LNCaP clone FGC (cell line): Measurements from ENCODE around the gene TFE3.

Experiments used
- DNase-seq: peaks from one replicate; pipeline ENCODE4 v3.0.0-alpha.2; 2011; ENCODE audit warnings: low read depth
- H3K4me3 ChIP-seq: 2 replicates; pipeline ENCODE4 v1.5.1; 2011; ENCODE audit warnings: mild to moderate bottlenecking, low read depth, low read length, control low read depth
- TF ChIP-seq, protein P1 (sequence below): IDR thresholded peaks from 2 replicates; pipeline ENCODE4 v1.5.1; 2012; ENCODE audit warnings: mild to moderate bottlenecking; ENCODE audit not compliant: control insufficient read depth, insufficient read depth; ENCODE audit errors: extremely low read depth

TFE3 gene

DNA sequence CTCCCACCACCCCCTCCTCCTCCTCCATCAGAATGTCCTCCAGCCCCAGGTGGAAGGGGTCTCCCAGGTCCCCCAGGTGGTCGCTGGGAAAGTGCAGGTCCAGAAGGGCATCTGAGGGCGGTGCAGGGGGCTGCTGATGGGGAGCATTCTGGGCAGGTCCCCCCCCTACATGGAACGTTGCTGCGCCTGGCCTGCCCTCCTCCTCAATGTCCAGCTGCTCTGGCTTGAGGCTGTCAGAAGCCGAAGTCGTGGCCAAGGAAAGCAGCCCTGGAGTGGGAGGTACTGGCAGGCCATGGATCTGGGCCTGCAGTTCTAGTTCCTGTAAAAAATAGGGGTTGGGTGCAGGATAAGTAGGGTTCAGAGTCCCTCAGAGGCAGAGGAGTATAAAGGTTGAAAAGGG is 12.9 kb downstream of the TFE3 start:
- DNase-seq: no peak
- TF ChIP-seq, protein P1, sequence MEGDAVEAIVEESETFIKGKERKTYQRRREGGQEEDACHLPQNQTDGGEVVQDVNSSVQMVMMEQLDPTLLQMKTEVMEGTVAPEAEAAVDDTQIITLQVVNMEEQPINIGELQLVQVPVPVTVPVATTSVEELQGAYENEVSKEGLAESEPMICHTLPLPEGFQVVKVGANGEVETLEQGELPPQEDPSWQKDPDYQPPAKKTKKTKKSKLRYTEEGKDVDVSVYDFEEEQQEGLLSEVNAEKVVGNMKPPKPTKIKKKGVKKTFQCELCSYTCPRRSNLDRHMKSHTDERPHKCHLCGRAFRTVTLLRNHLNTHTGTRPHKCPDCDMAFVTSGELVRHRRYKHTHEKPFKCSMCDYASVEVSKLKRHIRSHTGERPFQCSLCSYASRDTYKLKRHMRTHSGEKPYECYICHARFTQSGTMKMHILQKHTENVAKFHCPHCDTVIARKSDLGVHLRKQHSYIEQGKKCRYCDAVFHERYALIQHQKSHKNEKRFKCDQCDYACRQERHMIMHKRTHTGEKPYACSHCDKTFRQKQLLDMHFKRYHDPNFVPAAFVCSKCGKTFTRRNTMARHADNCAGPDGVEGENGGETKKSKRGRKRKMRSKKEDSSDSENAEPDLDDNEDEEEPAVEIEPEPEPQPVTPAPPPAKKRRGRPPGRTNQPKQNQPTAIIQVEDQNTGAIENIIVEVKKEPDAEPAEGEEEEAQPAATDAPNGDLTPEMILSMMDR: no peak
- no peak overlapping the region for H3K4me3 ChIP-seq

DNA sequence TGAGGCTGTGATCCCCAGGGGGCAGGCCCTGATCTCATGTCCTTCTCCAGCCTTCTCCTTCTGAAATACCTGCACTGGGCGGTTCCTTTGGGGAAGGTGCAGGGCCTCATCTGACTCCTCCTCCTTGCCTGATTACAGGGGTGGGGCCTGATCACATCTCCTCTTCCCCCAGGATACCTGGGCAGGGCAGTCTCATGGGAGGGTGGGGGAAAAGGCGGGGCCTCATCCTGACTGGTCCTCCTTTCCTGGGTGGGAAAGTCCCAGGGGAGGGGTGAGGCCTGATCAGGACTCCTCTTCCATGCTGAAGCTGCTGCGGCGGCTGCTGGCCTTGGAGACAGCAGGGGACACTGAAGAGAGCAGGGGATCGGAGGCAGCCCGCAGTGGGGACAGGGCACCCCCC is 13.3 kb downstream of the TFE3 start:
- H3K4me3 ChIP-seq: no peak overlapping the region
- no peak for DNase-seq
- TF ChIP-seq, protein P1: no peak

DNA sequence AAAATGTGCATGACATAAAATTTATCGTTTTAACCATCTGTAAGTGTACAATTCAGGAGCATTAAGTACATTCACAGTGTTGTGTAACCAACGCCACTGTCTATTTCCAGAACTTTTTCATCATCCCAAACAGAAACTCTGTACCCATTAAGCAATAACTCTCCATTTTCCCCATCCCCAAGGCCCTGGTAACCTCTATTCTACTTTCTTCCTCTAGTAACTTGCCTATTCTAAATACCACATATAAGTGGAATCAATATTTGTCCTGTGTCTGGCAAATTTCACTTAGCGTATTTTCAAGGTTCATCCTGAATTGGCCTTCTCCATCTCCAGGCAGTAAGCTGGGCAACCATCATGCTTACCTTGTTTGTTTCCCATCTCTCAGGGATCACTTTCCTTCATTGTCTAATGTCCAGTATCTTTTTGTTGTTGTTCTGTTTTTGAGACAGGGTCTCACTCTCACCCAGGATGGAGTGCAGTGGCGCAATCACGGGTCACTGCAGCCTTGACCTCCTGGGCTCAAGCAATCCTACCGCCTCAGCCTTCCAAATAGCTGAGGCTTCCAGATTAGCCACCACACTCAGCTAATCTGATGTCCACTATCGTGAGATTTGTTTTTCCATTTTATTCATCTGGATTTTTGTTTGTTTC is 23.4 kb downstream of the TFE3 start:
- no peak for DNase-seq
- no peak overlapping the region for H3K4me3 ChIP-seq
- TF ChIP-seq, protein P1: no peak

DNA sequence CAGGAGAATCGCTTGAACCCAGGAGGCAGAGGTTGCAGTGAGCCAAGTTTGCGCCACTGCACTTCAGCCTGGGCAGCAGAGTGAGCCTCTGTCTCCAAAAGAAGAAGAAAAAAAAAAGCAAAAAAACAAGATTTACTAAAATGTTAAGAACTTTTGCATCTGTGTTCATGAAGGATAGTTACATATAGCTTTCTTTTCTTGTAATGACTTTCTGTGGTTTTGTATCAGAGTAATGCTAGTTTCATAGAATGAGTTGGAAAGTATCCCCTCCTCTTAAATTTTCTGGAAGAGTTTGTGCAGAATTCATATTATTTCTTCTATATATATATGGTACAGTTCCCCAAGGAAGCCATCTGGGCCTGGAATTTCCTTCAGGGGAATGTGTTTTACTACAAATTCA is 24.1 kb downstream of the TFE3 start:
- DNase-seq: no peak
- TF ChIP-seq, protein P1: no peak
- no peak overlapping the region for H3K4me3 ChIP-seq

DNA sequence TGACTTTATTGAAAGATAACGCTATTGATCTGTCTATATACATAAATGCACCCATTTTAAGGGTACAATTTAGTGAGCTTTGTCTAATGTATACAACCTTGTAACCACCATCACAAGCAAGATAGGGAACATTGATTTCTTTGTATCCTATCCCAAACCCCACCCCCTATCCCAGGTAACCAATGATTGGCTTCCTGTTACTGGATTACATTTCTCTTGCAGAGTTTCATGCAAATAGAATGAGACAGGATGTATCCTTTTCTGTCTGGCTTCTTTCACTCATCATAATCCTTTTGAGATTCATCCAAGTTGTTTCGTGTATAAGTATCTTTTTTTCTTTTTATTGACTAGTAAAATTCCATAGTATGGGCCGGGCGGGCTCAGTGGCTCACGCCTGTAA is 39.5 kb downstream of the TFE3 start:
- no peak overlapping the region for H3K4me3 ChIP-seq
- TF ChIP-seq, protein P1: no peak
- DNase-seq: peak; percentile 74

DNA sequence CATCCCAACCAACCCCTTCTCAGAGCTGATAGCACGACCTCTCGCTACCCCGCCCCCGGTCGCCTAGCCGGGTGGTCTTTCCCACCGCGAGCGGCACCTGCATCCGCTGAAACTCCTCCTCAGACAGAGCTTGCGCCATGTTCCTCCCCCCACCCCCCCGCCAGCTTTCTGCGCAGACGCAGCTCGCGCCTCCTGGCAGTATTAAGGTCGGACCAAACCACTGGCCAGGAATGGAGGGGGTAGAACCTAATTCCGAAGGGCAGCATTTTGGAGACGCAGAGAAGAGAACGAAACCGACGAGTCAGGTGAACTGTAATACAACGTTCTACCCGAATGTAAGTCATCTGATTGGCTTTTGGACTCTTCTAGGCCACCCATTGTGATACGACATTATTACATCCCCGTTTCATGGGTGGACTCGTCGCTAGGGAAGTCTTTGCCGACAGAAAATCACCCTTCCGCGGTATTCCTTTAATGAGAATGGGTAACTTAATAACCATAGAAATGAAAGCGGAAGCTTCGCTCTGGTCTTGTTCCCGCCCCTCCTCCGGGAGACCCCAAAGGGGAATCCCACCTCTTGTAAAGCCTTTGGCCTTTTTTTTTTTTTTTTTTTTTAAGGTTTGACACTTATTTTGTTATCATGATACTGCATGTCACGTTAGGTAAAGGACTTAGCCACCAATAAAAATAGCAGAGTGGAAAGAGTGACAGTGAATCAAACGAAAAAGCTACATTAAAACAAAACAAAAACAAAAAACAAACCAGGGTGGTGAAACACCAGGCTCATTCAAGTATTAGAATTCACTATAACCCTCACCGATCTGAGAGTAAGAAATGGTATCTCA is 40.8 kb downstream of the TFE3 start, which contains the start of gene GRIPAP1:
Gene GRIPAP1 (minus strand): TSS at position 174 of the 845 bp plus-strand sequence. CDS start 35 bp downstream, at position 139.
- TF ChIP-seq, protein P1: no peak
- DNase-seq: peak; percentile 75
- H3K4me3 ChIP-seq: peak within 1 kb of the TSS; percentile 93
